Tibial artery (tissue), 4 donors: ENCODE measurements around the gene KCNIP4.

Experiments used
- DNase-seq, 2 donors: peaks; one replicate each; pipeline ENCODE4 v3.0.0-alpha.2; 2019
- H3K27ac ChIP-seq, 2 donors: fragments of 200-600 bp; sonication (generic) in 1 of 2; 1 replicate in 1 of 2; 2 replicates in 1 of 2; pipeline ENCODE4 v1.5.1; 2018 to 2019; ENCODE audit warnings: mild to moderate bottlenecking in 1 of 2
- H3K27me3 ChIP-seq, 2 donors: fragments of 200-600 bp; sonication (generic) in 1 of 2; one replicate each; pipeline versions ENCODE4 v1.5.1 to v1.6.0; 2016 to 2019
- H3K36me3 ChIP-seq, 3 donors: fragments of 200-600 bp; sonication (generic) in 2 of 3; one replicate each; pipeline ENCODE4 v1.5.1; 2016 to 2019; ENCODE audit warnings: mild to moderate bottlenecking in 2 of 3
- H3K4me1 ChIP-seq, 4 donors: fragments of 200-600 bp; sonication (generic) in 2 of 4; 1 replicate in 3 of 4; 2 replicates in 1 of 4; pipeline ENCODE4 v1.5.1; 2016 to 2019
- H3K4me3 ChIP-seq, 2 donors: fragments of 200-600 bp; sonication (generic) in 1 of 2; 1 replicate in 1 of 2; 2 replicates in 1 of 2; pipeline ENCODE4 v1.5.1; 2018 to 2019; ENCODE audit warnings: mild to moderate bottlenecking in 2 of 2
- H3K9me3 ChIP-seq, 3 donors: fragments of 200-600 bp; sonication (generic) in 1 of 3; one replicate each; pipeline ENCODE4 v1.5.1; 2016 to 2019
- intact Hi-C: fragments of 100-400 bp; cut with DNase I; formaldehyde crosslinking; loops from one replicate; pipeline ENCODE4 v1.15.0; 2023; ENCODE audit warnings: low total_unique reads
- TF ChIP-seq, protein P1 (sequence below), 2 experiments: fragments of 200-600 bp in 1 of 2; fragments of 450-650 bp in 1 of 2; IDR thresholded peaks; one replicate each; pipeline ENCODE4 v1.5.1; 2017 to 2019; ENCODE audit warnings: antibody characterized with exemption in 2 of 2, mild to moderate bottlenecking in 1 of 2, moderate library complexity in 1 of 2

The KCNIP4 gene

DNA sequence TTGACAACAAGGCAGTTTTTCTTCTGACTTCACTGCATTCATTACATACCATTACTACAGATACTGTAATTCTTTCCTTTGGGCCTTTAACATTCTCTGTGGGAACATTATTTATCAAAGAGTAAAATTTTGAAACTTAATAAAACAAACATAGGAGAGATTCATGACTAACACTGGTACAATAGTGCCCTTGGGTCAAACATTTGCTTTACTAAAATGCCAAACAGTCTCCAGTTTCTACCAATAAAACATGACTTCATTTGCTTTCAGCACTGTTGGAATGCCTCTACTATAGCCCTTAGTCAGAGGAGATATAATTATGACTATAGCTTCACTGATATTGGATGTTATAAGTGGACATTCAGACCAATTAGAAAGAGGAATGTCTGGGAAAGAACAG lies 766.9 kb downstream of the KCNIP4 start:
- H3K36me3 ChIP-seq = no peaks in the 10 kb centered on the region
- TF ChIP-seq, protein P1, sequence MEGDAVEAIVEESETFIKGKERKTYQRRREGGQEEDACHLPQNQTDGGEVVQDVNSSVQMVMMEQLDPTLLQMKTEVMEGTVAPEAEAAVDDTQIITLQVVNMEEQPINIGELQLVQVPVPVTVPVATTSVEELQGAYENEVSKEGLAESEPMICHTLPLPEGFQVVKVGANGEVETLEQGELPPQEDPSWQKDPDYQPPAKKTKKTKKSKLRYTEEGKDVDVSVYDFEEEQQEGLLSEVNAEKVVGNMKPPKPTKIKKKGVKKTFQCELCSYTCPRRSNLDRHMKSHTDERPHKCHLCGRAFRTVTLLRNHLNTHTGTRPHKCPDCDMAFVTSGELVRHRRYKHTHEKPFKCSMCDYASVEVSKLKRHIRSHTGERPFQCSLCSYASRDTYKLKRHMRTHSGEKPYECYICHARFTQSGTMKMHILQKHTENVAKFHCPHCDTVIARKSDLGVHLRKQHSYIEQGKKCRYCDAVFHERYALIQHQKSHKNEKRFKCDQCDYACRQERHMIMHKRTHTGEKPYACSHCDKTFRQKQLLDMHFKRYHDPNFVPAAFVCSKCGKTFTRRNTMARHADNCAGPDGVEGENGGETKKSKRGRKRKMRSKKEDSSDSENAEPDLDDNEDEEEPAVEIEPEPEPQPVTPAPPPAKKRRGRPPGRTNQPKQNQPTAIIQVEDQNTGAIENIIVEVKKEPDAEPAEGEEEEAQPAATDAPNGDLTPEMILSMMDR (IDR thresholded peaks at IDR 0.05) = no peak
- no peak overlapping the region for H3K4me3 ChIP-seq
- H3K9me3 ChIP-seq = no peaks in the 10 kb centered on the region
- no peak overlapping the region for H3K27ac ChIP-seq
- DNase-seq = no peak
- no peaks in the 10 kb centered on the region for H3K27me3 ChIP-seq
- H3K4me1 ChIP-seq = no peaks in the 10 kb centered on the region
- intact Hi-C loops = no loop called here

DNA sequence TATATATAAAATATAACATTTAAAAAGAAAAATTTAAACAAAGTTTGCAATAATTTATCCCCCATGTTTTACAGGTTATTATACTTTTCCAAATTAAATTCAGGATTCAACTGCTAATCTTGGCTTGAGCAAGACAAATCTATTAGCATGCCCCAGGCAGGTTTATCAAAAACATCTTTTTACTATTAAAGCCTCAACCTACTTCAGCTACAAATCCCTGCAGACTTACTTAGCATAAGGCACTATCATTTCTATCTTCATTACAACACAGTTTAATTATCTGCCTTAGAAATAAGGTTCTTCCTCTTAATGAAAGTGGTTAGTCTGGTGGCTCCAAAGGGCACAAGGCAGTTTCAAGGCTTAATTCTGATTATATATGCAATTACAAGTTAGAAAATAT lies 770.7 kb downstream of the KCNIP4 start:
- no peak overlapping the region for H3K27ac ChIP-seq
- no peaks in the 10 kb centered on the region for H3K27me3 ChIP-seq
- H3K4me1 ChIP-seq = no peaks in the 10 kb centered on the region
- intact Hi-C loops = no loop called here
- no peak overlapping the region for H3K4me3 ChIP-seq
- no peak for DNase-seq
- H3K36me3 ChIP-seq = no peaks in the 10 kb centered on the region
- no peaks in the 10 kb centered on the region for H3K9me3 ChIP-seq
- TF ChIP-seq, protein P1 (IDR thresholded peaks at IDR 0.05) = no peak

- no peaks in the 10 kb centered on the region for H3K27me3 ChIP-seq
- no peak overlapping the region for H3K4me3 ChIP-seq
- DNase-seq = no peak
- H3K36me3 ChIP-seq = no peaks in the 10 kb centered on the region
- H3K27ac ChIP-seq = no peak overlapping the region
- H3K9me3 ChIP-seq = no peaks in the 10 kb centered on the region
- H3K4me1 ChIP-seq = no peaks in the 10 kb centered on the region
- TF ChIP-seq, protein P1 (IDR thresholded peaks at IDR 0.05) = no peak
- intact Hi-C loops = no loop called here
Measured at GRCh38 chr4:21177092-21177491, 771.5 kb downstream of the KCNIP4 start.

GRCh38 chr4:21167711-21168110 lies 780.9 kb downstream of the KCNIP4 start:
- intact Hi-C loops = no loop called here
- DNase-seq = no peak
- Histone ChIP-seq H3K27me3 (no peaks in the 10 kb centered on the region), H3K27ac (no peak overlapping the region), H3K4me3 (no peak overlapping the region), H3K9me3 (no peaks in the 10 kb centered on the region), H3K36me3 (no peaks in the 10 kb centered on the region), H3K4me1 (no peaks in the 10 kb centered on the region)
- TF ChIP-seq, protein P1 (IDR thresholded peaks at IDR 0.05) = no peak

- Histone ChIP-seq H3K27ac (no peak overlapping the region), H3K27me3 (no peaks in the 10 kb centered on the region), H3K9me3 (no peaks in the 10 kb centered on the region), H3K36me3 (no peaks in the 10 kb centered on the region), H3K4me3 (no peak overlapping the region), H3K4me1 (no peaks in the 10 kb centered on the region)
- intact Hi-C loops = no loop called here
- no peak for DNase-seq
- TF ChIP-seq, protein P1 (IDR thresholded peaks at IDR 0.05) = no peak
Measured at GRCh38 chr4:21155367-21155766, 793.2 kb downstream of the KCNIP4 start.

- H3K9me3 ChIP-seq = no peaks in the 10 kb centered on the region
- intact Hi-C loops = no loop called here
- H3K27me3 ChIP-seq = no peaks in the 10 kb centered on the region
- H3K27ac ChIP-seq = no peak overlapping the region
- no peaks in the 10 kb centered on the region for H3K36me3 ChIP-seq
- no peak overlapping the region for H3K4me3 ChIP-seq
- DNase-seq = no peak
- TF ChIP-seq, protein P1 (IDR thresholded peaks at IDR 0.05) = no peak
- H3K4me1 ChIP-seq = no peaks in the 10 kb centered on the region
Measured at GRCh38 chr4:21139327-21139726, 809.2 kb downstream of the KCNIP4 start.
